ENCODE data around the gene ZDHHC24.

GRCh38 chr11:66478729-66479393, 67.0 kb downstream of the ZDHHC24 start:
- TF ChIP-seq CTCF (conservative IDR thresholded peaks at IDR 0.05 in 1 of 2, IDR thresholded peaks at IDR 0.05 in 1 of 2; ENCODE audit: low read depth in 1 of 2, low read length in 2 of 2) (peak; percentile 72 to 76), EZH2 (IDR thresholded peaks at IDR 0.05; ENCODE audit: low read length, missing control alignments) (no peak)

Measured in fibroblast of lung (primary cell).